GM21528 (cell line): ENCODE measurements around the gene PDHB.
"Not testable (repeated sequence)": the region's sequence is repeated elsewhere in the genome, so short reads cannot be mapped to it uniquely, and the experiment has no call there.

Experiments used
- ATAC-seq: cut with Tn5 transposase; IDR thresholded peaks from one replicate; pipeline ENCODE4 v1.9.1; 2021; ENCODE audit warnings: mild to moderate bottlenecking, moderate library complexity; ENCODE audit not compliant: unreplicated experiment, low FRiP score

The PDHB gene

DNA sequence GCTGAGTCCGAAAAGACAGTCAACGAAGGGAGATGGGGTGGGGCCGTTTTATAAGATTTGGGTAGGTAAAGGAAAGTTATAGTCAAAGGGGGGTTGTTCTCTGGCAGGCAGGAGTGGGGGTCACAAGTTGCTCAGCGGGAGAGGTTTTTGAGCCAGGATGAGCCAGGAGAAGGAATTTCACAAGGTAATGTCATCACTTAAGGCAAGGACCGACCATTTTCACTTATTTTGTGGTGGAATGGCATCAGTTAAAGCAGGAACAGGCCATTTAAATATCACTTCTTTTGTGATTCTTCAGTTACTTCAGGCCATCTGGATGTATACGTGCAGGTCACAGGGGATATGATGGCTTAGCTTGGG is 7.3 kb upstream of the PDHB start:
- not testable (repeated sequence) for ATAC-seq

DNA sequence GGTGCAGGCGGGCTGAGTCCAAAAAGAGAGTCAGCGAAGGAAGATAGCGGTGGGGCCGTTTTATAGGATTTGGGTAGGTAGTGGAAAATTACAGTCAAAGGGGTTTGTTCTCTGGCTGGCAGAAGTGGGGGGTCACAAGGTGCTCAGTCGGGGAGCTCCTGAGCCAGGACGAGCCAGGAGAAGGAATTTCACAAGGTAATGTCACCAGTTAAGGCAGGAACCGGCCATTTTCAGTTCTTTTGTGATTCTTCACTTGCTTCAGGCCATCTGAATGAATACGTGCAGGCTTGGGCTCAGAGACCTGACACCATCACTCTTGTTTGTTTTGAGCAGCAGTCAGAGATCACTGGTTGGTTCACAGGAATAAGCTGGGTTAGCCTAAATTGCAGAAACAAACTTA is 3.6 kb upstream of the PDHB start:
- not testable (repeated sequence) for ATAC-seq

DNA sequence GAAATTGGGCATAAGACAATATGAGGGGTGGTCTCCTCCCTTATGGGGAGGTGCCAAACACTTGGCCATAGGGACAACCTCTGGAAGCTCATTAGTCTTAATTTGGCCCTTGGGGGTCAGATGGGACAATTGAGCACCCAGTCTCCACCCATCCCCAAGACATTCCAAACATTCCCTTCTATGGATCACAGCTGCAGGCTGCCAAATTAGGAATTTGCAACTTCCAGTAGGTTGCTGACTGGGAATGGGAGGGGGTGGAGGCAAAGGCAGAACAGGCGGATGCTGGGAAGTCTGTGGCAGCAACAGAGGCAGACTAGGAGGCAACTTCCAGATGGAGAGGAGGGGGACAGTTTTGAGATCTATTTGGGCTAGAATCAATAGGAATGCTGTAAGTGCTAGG is 1.4 kb upstream of the PDHB start:
- ATAC-seq: no peak

DNA sequence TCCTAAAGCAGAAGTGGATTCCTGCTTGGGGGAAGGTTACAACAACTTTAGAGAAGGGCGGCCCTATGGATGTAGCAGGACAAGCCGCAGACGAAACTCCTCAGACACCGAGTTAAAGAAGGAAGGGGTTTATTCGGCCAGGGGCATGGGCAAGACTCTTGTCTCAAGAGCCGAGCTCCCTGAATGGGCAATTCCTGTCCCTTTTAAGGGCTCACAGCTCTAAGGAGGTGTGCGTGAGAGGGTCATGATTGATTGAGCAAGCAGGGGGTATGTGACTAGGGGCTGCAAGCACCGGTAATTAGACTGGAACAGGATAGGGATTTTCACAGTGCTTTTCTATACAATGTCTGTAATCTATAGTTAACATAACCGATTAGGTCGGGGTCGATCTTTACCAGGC is 879 bp upstream of the PDHB start:
- no peak for ATAC-seq

DNA sequence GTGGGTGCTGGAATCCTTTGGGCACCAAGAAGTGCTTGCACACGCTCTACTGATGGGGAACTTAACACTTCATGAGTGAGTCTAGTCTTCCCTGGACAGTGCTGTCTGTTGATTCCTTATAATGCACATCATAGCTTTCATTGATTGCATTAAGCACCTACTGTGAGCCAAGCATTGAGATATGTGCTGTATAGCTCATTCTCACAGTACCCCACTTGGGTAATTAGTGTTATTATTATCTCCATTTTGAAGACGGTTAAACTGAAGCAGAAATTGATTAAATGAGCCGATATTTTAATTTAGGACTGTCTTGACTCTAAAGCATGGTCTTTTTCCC is 504 bp upstream of the PDHB start:
- ATAC-seq: no peak

DNA sequence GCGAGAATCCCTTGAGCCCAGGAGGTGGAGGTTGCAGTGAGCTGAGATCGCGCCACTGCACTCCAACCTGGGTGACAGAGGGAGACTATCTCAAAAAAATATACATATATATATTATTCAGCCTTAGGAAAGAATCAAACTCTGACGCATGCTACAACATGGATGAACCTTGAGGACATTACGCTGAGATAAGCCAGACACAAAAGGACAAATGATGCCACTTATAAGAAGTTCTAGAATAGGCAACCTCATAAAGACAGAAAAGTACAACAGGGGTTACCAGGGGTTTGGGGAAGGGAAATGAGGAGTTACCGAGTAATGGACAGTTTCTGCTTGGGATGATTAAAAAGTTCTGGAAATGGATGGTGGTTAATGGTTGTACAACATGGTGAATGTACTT is 727 bp downstream of the PDHB start:
- no peak for ATAC-seq

DNA sequence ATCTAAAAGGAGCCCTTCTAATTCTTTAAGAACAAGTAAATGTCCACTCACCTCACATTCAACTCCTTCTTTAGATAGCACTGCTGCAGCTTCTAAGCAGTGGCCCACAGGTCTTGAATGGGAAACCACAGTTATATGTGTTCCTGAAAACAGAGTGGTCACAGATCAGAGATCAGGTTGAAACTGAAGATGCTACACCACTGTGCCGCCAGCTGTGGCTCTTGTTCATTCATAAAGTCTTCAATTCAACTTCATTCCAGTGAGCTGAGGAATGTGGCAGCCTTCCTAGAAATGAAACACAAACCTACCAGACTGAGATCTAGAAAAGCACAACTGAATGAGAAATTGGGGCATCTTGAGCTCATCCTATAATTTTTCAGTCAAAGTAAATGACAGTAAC is 4.0 kb downstream of the PDHB start:
- peak; percentile 41 for ATAC-seq

DNA sequence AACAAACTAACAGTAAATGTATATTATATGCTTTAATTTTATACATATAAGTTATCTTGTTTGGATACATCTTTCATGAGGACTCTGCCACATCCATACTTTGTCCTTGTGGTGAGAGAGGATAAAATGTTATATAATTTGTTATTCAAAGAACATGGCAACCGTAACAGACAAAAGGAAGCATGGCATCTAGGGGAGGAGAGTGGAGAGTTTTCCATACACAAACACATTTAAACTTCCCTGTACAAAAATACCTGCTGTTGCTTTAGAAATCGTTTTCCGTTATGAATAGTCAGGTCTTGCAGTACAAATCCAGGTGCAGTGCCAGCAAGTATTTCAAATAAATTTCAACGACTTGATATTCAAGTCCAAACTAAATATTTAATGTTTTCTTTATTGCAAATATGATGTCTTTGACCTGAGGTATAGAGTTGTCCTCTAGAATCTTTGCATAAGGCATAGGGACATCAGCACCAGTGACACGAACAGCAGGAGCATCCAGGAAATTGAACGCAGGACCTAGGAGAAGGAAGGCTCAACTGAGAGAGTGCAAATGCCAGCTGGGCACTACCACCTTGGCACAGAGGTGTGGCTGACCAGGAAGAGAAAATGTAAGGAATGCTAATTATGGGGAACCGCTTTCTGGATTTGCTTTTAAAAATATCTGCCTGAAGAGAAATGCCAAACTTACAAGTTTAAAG is 5.8 kb downstream of the PDHB start:
- no peak for ATAC-seq

DNA sequence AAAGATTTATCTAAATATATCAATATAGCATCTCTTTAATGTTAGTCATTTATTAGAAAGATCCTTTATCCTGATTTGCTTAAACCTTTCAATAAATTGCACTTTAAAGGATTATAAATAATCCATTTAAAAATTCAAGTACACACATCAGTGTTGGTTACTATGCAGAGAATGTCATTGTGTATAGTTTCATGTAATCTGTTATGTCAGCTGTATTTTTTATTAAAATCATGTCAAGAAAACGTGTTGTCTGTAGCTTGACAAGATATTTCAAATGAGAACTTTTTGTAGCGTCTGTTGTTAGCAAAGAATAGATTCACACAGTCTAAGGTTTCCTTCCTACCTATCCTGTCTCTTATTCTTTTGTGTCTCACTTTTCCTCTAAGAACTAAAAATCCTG is 7.8 kb downstream of the PDHB start:
- no peak for ATAC-seq

DNA sequence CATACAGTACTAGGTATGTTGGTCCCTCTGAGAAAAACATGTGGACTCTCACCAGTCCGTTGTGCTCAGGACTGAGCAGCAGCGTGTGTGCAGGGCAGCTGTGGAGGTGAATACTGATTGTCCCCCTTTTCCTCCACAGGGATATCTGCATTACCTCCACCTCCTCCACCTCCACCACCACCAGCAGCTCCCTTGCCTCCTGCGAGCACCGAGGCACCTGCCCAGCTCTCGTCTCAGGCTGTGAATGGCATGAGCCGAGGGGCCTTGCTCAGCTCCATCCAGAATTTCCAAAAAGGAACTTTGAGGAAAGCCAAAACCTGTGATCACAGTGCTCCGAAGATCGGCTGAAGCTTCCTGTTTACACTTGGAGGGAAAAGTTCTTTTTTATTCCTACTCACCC is 9.0 kb downstream of the PDHB start:
- ATAC-seq: no peak

DNA sequence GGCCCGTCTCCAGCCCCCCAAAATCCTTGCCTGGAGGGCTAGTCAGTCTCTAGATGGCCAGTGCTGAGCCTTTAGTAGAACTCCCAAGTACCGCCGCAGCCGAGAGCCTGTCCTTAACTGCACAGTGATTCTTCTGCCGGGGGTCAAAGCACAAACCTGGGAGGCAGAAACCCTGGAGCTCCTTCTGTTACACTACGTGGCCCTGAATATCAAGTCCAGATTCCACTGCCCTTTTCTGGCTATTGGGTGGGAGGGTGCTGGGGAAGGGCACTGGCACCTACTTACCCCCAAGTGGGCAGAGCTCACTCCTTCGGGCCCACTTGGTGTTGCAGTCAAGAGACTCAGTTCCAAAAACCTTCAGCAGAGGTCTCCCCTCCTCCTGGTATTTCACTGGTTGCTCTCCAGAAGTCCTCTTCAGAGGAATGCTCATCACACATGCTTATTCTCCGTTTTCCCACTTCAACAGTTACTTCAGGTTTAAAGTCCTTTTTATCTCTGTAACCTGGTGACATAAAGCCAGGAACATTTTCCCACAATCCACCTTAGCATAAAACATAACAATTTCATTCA is 10.8 kb downstream of the PDHB start:
- ATAC-seq: no peak

DNA sequence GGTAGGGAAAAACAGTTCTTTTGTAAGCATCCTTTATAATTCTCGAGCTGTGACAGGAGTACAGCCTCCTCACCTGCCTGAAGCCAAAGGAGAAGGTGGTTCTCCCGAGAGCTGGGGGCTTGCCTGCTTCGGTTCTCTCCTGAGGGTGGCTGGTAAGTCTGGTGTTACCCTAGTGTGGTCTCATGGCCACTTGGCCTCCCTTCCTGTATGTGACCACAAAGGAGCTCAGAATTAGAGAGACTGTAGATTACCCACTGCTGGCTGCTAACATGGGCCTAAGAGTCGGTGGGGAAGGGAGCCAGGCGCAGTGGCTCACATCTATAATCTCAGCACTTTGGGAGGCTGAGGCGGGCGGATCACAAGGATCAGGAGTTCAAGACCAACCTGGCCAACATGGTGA is 12.6 kb downstream of the PDHB start:
- ATAC-seq: no peak

DNA sequence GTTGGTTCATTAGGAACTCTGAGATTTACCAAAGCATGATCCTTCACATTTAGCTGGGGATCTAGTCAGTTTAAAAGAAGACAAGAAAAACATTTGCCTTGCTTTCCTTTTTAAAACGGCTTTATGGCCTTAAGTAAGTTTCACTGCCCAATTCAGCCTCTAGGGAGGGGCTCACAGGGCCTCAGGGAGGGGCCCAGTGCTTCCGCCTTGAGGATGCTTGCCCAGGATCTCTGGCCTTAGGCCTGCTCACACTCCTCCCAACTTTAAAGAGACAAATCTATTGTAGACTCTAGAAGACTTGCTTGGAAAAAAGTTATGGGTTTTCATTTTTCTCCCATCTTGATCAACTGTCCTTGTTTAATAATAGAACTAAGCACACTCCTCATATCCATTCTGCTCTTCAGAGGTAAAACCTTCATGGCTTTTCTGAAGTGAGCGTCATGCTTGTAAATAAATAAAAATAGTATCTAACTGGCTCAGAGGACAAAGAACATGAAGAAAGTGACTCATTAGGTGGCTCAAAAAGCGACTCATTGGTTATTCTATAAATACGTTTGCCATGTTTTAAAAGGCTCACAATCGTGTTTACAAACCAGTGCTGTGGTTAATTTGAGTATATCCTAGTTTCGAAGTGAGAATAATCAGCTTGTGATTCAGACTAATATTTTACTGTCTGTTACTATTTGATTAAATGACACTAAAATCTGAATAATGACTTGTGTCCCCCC is 13.7 kb downstream of the PDHB start:
- ATAC-seq: peak; percentile 65

DNA sequence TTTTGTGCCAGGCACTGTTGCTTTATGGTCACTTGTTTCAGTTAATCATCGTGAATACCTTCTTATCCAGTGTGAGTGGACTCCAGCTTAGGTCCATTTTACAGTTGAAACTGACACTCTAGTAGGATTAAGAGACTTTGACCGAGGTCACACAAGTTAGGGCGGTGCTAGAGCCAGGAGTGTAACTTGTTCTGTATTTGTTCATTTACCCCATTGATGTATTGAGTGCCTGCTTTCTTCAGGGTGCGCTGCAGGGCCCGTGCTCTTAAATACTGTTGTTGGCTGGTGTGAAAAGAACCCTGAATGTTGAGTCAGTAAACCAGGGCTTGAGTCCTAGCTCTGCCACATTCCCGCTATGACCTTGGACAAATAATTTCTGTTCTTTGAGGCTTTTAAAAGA is 15.4 kb downstream of the PDHB start:
- no peak for ATAC-seq

DNA sequence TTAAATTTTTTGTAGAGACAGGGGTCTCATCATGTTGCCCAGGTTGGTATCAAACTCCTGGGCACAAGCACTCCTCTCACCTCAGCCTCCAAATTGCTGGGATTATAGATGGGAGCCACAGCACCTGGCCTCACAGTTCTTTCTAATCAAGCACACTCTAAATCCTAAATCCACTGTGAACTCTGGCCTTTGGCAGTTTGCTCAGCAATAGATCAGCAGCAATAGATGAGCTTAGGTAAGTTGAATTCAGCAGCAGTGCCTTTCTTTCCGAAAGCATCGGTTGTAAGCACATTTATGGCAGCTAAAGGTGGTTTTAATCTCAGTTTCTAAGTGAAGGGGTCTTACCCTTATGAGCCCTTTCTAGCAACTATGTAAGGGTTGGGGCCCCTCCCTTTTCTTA is 16.6 kb downstream of the PDHB start:
- no peak for ATAC-seq

DNA sequence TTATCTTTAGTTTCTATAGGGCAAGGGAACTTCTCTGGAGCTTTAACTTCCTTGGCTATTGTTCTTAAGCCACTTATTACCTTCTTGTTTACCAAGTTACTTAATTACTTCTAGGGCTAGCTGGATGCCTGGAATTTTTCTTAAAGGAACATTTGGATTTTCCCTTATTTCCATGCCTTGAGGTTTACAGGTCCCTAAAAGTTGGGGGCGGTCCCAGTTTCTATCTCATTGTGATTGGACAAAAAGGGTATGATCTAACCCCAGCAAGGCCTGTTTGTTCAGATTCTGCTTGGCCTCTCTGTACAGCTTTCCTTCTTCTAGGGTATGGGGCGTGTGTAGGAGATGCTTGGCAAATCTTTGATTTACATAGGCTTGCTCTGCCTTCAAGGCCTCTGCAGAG is 17.4 kb downstream of the PDHB start:
- ATAC-seq: no peak

DNA sequence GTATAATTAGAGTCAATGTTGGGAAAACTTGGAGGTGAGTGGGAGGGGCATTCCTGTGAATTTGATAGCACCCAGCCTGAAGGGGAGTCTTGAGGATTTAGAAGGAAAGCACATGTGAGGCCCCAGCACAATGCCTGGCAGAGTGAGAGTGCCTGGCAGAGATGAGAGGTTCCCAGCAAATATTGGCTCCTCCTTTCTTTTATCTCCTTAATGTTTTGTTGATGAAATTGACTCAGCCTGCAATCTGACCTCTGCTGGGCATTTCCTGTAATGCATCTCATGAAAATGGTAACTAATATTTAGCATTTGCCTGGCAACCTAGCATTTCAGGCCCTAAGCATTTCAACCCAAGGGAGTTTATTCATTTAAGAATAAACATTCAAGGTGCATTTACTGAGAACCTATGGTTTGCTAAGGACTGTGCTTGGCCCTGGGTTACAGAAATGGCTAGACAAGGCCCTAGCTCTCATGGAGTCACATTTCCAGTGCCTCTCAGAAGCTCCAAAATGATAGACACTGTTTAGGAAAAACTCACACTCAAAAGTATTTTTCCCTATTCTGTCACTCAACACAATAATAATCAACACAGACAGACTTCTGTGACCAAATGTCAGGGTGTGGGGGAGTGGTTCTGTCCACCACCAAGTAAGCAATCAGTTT is 19.0 kb downstream of the PDHB start:
- no peak for ATAC-seq

DNA sequence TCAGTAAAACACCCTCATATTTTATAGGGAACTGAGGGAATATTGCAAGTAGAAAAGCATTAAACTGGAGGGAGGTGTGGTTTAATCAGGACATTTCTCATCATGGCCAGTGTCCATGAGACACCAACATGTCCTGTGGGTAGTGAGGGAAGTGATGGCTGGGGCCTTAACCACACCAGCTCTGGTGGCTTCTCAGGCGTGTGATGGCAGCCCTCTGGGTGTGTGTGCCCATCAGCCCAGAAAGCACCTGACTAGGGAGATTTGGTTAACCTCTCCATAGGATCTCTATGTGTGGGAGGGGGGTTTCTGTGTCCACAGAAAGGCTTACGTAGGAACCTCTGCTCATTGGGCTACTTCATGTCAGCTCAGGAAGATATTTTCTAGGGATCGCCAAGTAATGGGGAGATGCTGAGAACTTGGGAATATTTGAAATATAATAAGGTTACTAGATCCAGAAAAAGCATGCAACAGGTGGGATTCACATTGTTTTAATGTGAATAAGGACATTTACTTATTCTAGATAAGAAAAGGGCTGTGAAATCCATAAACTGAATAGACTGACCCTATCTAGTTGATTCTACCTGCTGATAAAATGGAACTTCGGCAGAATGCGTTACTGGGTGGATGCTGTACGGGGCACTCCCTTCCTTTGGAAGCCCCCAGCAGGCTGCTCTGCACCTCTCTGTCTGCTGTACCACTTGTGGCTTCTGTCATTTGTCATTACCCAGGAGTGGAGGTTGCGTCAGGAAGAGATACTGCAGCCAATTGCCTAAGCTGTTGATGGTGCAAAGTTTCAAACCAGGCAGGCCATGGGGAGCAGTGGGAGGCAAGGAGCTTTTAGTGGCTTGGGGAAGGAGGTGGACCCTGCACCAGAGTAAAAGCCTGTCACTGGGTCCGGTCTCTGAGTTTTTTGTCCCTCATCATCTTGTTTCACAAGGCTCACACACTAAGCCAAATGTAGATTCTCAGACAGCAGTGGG is 21.5 kb downstream of the PDHB start:
- no peak for ATAC-seq

DNA sequence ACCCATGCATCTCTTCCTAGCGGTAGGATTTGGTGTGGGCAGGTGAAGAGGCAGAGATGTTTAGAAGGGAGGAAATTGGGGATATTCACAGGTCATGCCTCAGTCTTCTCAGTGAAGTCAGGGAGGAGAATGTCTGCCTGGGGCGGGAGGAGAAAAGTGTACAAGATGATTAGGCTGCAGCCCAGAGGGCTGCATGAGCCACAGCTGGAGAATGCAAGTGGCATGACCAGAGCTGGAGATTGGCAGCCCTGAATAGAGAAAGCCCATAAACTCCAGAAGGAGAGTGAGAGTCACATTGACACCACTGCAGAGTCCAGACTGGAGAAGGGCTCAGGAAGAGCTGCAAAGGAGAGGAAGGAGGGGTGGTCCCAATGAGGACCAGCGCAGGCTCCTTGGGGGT is 22.6 kb downstream of the PDHB start:
- no peak for ATAC-seq

DNA sequence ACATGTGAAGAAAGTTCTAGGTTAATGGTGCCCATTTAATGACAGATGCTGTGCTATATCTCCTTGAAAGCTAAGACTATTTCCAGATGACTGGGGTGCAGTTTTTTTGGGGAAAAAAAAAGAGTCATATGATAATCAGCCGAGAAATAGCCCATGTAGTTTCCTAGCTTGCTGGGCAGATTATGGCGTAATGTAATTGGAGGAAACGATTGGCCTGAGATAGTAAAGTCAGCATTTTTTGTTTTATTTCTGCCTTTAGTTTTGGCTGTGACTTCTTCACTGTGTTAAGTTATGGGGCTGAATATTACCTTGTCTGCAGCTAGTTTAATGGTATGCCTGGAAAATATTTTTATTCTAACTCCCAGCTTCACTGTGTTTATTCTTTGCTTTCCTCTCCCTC is 24.0 kb downstream of the PDHB start:
- ATAC-seq: no peak

DNA sequence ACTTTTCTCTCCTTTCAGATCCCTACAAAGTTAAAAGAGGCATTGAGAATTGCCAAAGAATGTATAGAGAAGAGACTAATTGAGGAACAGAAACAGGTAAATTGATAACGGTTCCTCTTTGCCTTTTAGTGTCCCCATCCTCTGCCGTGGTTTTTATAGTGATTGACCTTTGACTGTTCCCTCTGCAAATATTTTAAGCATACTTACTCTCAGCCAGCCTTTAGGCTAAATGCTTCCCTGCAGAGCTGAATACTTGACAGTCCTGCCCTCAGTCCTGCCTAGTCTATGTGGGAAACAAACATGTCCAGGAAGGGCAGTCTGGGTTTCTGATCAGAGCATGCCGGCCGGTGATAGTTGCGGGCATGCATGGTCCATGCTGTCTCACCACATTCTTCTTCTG is 24.7 kb downstream of the PDHB start:
- no peak for ATAC-seq
